Esophagus (tissue), 2 donors: ENCODE measurements around the gene MARK1. TPM values are rescaled to one million over a fixed set of nuclear protein-coding genes. Genes with fewer than 3 reads are reported as not detected.
A peak's percentile ranks its signal among the peaks of the same experiment; 100 is the strongest.

Source experiments
- H3K27ac ChIP-seq, 2 donors: one replicate each; pipeline ENCODE4 v1.5.1; 2013; ENCODE audit warnings: low read depth in 2 of 2, mild to moderate bottlenecking in 2 of 2, inconsistent platforms in 1 of 2, low read length in 1 of 2, moderate library complexity in 1 of 2
- H3K27me3 ChIP-seq, 2 donors: one replicate each; pipeline ENCODE4 v1.6.1; 2013; ENCODE audit warnings: low read length in 2 of 2, control low read depth in 1 of 2, mild to moderate bottlenecking in 1 of 2; ENCODE audit not compliant: insufficient read depth in 2 of 2, control insufficient read depth in 1 of 2
- H3K36me3 ChIP-seq, 2 donors: one replicate each; pipeline ENCODE4 v1.6.1; 2013; ENCODE audit warnings: low read length in 1 of 2; ENCODE audit not compliant: control insufficient read depth in 2 of 2, insufficient read depth in 2 of 2
- H3K4me1 ChIP-seq, 2 donors: one replicate each; pipeline ENCODE4 v1.6.1; 2013; ENCODE audit warnings: low read length in 1 of 2; ENCODE audit not compliant: control insufficient read depth in 2 of 2, insufficient read depth in 2 of 2
- H3K4me3 ChIP-seq, 2 donors: one replicate each; pipeline ENCODE4 v1.5.1; 2013; ENCODE audit warnings: low read length in 2 of 2, mild to moderate bottlenecking in 2 of 2, low read depth in 1 of 2, moderate library complexity in 1 of 2
- H3K9me3 ChIP-seq, 2 donors: one replicate each; pipeline ENCODE4 v1.6.1; 2013; ENCODE audit warnings: mild to moderate bottlenecking in 2 of 2, low read depth in 1 of 2, low read length in 1 of 2, moderate library complexity in 1 of 2; ENCODE audit not compliant: control insufficient read depth in 2 of 2, insufficient read depth in 1 of 2
- WGBS, 2 donors: extraction: QIAGEN DNeasy Blood & Tissue Kit; methylation state at CpG; one replicate each; pipeline ENCODE4 v1.1.7; 2013; 5-methylcytosine and 5-hydroxymethylcytosine counted together
- polyA plus RNA-seq, 2 donors: library from polyadenylated mRNA; stranded (reverse); fragments of 200-250 nt; gene quantifications; one replicate each; pipeline ENCODE4 v1.2.3, GENCODE V29; 2013
- donor health status: healthy with polysubstance abuse.
- donor health status: Bipolar disorder and iron deficiency.

Gene MARK1
- polyA plus RNA-seq, 2 donors = 3.4 to 3.8 TPM

GRCh38 chr1:220500372-220500771 is 27.6 kb upstream of the MARK1 start:
- Histone ChIP-seq H3K9me3 (no peaks in the 10 kb centered on the region), H3K27ac (no peak overlapping the region), H3K4me1 (peaks cover 0 to 2% of the 10 kb centered on the region in 2 donors), H3K4me3 (no peak overlapping the region), H3K36me3 (no peaks in the 10 kb centered on the region), H3K27me3 (no peaks in the 10 kb centered on the region)
- WGBS, 2 donors = 93 to 95% methylated on average over 1 of the region's 1 CpG

GRCh38 chr1:220504329-220504728 is 23.6 kb upstream of the MARK1 start:
- Histone ChIP-seq H3K27ac (no peak overlapping the region), H3K9me3 (no peaks in the 10 kb centered on the region), H3K36me3 (no peaks in the 10 kb centered on the region), H3K4me1 (no peaks in the 10 kb centered on the region), H3K4me3 (no peak overlapping the region), H3K27me3 (no peaks in the 10 kb centered on the region)
- 68 to 70% methylated on average over 5 of the region's 5 CpGs for WGBS, 2 donors

GRCh38 chr1:220507085-220507484 is 20.9 kb upstream of the MARK1 start:
- Histone ChIP-seq H3K4me1 (no peaks in the 10 kb centered on the region), H3K27ac (no peak overlapping the region), H3K27me3 (no peaks in the 10 kb centered on the region), H3K9me3 (no peaks in the 10 kb centered on the region), H3K4me3 (no peak overlapping the region), H3K36me3 (no peaks in the 10 kb centered on the region)
- 78 to 79% methylated on average over 5 of the region's 5 CpGs for WGBS, 2 donors

- H3K27ac ChIP-seq = no peak overlapping the region
- H3K27me3 ChIP-seq = no peaks in the 10 kb centered on the region
- H3K36me3 ChIP-seq = no peaks in the 10 kb centered on the region
- no peak overlapping the region for H3K4me3 ChIP-seq
- no peaks in the 10 kb centered on the region for H3K9me3 ChIP-seq
- no peaks in the 10 kb centered on the region for H3K4me1 ChIP-seq
- 44 to 62% methylated on average over 4 of the region's 4 CpGs for WGBS, 2 donors
Observed at GRCh38 chr1:220511179-220511578, 16.8 kb upstream of the MARK1 start.

- no peak overlapping the region for H3K4me3 ChIP-seq
- 49 to 54% methylated on average over 4 of the region's 4 CpGs for WGBS, 2 donors
- no peaks in the 10 kb centered on the region for H3K9me3 ChIP-seq
- no peaks in the 10 kb centered on the region for H3K36me3 ChIP-seq
- H3K27ac ChIP-seq = no peak overlapping the region
- H3K4me1 ChIP-seq = no peaks in the 10 kb centered on the region
- H3K27me3 ChIP-seq = no peaks in the 10 kb centered on the region
Observed at GRCh38 chr1:220511785-220512184, 16.2 kb upstream of the MARK1 start.

GRCh38 chr1:220513834-220514233 is 14.1 kb upstream of the MARK1 start:
- Histone ChIP-seq H3K4me3 (no peak overlapping the region), H3K4me1 (no peaks in the 10 kb centered on the region), H3K27me3 (no peaks in the 10 kb centered on the region), H3K9me3 (no peaks in the 10 kb centered on the region), H3K36me3 (no peaks in the 10 kb centered on the region), H3K27ac (no peak overlapping the region)
- 78 to 79% methylated on average over 4 of the region's 4 CpGs for WGBS, 2 donors

GRCh38 chr1:220514256-220514655 is 13.7 kb upstream of the MARK1 start:
- Histone ChIP-seq H3K4me3 (no peak overlapping the region), H3K4me1 (no peaks in the 10 kb centered on the region), H3K36me3 (no peaks in the 10 kb centered on the region), H3K27ac (no peak overlapping the region), H3K27me3 (no peaks in the 10 kb centered on the region), H3K9me3 (no peaks in the 10 kb centered on the region)
- 68 to 69% methylated on average over 2 of the region's 2 CpGs for WGBS, 2 donors

GRCh38 chr1:220516014-220516721 is 11.8 kb upstream of the MARK1 start:
- H3K4me3 ChIP-seq = no peak overlapping the region
- 49 to 58% methylated on average over 6 of the region's 6 CpGs for WGBS, 2 donors
- H3K4me1 ChIP-seq = no peaks in the 10 kb centered on the region
- no peaks in the 10 kb centered on the region for H3K36me3 ChIP-seq
- H3K27ac ChIP-seq = peak overlapping the region; percentile 91 to 92
- no peaks in the 10 kb centered on the region for H3K9me3 ChIP-seq
- no peaks in the 10 kb centered on the region for H3K27me3 ChIP-seq

- Histone ChIP-seq H3K27ac (peak overlapping the region in 1 of 2 donors; percentile 92), H3K4me3 (no peak overlapping the region), H3K4me1 (no peaks in the 10 kb centered on the region), H3K9me3 (no peaks in the 10 kb centered on the region), H3K27me3 (no peaks in the 10 kb centered on the region), H3K36me3 (no peaks in the 10 kb centered on the region)
- WGBS, 2 donors = 40 to 41% methylated on average over 2 of the region's 2 CpGs
Observed at GRCh38 chr1:220516722-220517042, 11.3 kb upstream of the MARK1 start.

GRCh38 chr1:220521778-220522177 is 6.2 kb upstream of the MARK1 start:
- Histone ChIP-seq H3K9me3 (no peaks in the 10 kb centered on the region), H3K27me3 (no peaks in the 10 kb centered on the region), H3K27ac (no peak overlapping the region), H3K36me3 (no peaks in the 10 kb centered on the region), H3K4me3 (no peak overlapping the region), H3K4me1 (no peaks in the 10 kb centered on the region)
- WGBS, 2 donors = 41 to 43% methylated on average over 1 of the region's 1 CpG
